Fibroblast of peridontal ligament (primary cell): ENCODE measurements around the gene ACAD9.

Experiments used
- DNase-seq: peaks from one replicate; pipeline ENCODE4 v3.0.0-alpha.2; 2010; ENCODE audit errors: extremely low read depth

ACAD9 gene

DNA sequence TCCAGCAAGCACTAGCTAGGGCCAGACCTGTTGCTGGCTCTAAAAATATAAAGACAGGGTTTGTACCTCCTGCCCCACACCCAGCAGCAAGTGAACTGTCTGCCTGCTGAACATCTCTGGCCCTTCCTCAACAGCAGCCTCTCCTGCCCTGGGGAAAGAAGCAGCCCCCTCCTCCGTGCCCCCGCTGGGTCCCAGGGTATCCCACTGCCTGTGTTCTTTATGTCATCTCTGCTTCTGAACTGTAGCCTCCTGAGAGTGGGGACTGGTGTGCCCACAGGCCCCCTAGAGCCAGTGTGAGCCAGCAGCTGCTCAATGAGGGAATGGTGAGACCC, 54.5 kb downstream of the ACAD9 start:
- no peak for DNase-seq

DNA sequence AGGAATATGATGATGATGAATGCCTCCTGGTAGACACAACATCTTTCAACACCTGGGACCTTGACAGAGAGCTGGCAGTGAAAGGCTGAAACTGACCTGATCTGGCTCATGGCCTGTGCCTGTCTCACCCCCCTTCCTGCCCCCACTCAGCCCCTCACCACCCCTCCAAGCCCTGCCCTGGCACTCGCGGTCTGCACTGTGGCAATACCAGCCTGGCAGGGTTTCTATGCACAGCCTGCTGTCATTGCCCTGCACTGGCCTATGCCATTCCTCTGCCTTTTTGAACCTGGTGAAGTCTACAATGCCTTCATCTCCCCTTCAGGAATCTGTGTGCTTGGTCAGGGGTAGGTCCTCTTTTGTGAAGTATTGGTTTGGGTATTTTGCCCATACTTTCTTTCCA, 56.5 kb downstream of the ACAD9 start:
- no peak for DNase-seq

DNA sequence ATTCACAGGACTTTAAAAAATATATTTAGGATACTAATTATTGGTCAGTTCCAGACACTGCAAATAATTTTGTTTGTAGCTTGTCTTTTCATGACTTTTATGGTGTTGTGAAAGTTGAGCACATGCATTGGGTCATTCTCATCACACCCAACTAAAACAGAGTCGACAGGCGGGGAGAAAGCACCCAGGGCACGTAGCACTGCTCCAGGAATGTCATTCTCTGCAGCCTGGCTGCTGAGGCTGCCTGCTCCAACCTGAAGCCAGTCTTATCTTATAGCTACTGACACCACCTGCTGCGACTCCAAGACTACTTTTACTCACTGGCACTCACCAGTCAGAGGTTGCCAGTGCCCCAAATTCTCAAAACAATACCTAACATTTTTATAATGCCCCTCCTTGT, 56.9 kb downstream of the ACAD9 start:
- no peak for DNase-seq

DNA sequence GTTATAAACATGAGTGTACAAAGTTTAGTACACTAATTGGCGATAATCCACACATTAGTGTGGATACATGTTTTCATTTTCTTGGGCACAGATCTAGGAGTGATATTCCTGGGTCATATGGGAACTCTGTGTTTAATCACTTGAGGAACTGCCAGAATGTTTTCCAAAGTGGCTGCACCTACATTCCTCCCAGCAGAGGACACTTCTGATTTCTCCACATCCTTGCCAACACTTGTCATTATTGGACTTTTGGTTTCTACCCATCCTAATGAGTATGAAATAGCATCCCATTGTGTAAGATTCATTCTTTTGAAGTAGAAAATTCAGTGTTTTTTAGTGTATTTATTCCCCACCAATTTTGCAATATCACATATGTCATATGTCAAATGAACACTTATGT, 60.8 kb downstream of the ACAD9 start:
- DNase-seq = no peak

DNA sequence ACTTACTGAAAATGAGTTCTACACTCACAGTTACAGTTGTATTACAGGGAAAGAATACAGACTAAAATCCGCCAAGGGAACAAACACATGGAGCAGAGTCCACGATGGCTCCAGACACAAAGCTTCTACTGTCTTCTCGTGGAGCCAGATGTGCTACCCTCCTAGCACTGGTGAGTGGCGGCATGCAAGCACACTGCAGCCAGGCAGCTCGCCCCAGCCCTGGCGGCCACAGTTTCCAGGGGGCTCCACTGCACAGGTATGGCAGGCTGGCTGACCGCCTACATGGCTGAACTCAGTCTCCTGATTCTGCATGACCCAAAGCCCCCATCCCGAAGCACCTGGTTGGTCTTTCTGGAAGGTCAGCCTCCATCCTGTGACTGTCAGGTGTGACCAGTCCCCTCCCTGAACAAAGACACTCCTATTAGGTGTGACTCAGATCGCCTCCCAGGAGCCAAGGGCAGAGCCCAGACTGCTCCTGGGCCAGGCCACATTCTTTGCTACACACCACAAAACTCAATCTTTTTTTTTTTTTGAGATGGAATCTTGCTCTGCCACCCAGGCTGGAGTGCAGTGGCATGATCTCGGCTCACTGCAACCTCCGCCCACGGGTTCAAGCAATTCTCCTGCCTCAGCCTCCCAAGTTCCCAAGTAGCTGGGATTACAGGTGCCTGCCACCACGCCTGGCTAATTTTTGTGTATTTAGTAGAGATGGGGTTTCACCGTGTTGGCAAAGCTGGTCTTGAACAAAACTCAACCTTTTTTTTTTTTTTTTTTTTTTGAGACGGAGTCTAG, 62.9 kb downstream of the ACAD9 start:
- no peak for DNase-seq

DNA sequence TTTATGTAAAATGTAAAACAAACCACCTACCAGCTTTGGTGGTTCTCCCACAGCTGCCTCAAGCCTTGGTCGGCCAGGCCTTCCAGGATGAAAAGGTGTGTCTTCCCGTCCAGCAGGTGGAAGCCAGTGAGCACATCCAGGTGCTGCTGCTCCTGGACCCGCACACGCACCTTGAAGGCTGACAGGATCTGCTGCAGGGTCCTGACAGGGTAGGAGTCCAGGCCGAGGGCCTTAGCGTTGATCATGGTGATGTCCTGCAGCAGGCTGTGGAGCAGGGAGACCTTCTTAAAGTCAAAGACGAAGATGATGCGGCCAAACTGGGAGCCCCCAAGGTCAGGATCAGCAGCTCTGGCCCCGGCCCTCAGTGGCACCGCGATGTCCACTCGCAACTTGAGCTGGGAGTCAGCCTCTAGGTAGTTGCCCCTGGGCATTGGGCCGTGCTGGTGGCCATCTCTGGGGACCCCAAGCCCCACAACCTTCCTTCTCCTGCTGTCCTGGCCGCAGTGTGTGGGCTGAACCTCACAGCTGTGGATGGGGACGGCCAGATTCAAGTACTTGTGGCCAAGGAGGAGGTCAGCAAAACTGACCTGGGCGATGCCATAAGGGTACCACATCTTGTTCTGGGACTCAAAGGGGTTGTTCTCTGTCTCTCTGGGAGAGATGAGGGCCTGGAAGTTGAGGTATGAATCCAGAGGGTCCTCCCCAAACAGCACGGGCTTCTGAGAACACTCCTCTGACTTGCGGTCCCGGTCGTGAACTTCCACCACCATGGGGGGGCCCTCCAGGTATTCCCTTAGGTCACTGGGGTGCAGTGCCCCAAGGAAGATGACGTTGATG, 65.8 kb downstream of the ACAD9 start:
- DNase-seq = no peak

DNA sequence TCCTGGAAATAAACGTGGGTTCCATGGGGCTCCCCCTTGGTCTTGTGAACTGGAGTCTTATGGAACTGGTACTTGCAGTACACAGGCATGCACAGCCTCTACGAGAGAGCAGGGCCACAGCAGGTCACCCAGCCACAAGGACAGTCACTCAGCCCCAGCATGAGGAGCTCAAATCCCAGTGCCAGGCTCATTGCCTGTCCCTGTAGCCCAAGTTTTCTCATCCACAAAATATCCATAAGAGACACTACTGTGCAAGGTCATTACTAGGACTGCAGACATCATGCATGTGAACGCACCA, 66.4 kb downstream of the ACAD9 start:
- no peak for DNase-seq

DNA sequence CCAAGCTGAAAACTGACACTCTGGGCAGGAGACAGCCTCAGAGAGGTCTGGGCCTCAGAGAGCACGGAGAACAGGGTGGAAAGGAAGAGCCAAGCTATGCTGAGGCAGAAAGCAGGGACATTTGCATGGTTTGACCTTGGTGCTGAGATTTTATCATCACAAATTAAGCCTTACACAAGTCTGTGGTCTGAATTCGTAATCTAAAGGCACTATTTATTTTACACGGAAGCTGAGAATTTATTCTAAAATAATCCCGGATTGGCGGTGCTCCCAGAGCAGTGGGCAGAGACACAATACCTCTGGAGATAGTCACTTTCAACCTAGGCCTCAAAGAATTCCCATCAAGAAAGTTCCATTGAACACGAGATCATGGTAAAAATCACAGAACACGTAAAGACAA, 67.0 kb downstream of the ACAD9 start:
- peak; percentile 54 for DNase-seq

DNA sequence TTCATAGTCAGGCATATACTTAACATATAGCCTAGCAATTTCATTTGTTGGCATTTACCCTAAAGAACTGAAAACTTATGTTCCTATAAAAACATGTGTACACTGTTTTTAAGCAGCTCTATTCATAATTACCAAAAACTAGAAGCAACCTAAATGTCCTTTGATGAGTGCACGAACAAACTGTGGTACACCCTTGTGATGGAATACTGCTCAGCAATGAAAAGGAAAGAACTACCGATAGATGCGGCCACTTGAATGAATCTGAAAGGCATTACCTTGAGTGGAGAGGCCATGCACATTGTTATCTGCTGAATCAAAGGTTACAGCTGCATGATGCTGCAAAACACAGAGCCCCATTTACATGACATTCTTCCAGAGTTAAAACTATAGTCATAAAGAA, 69.7 kb downstream of the ACAD9 start:
- no peak for DNase-seq

DNA sequence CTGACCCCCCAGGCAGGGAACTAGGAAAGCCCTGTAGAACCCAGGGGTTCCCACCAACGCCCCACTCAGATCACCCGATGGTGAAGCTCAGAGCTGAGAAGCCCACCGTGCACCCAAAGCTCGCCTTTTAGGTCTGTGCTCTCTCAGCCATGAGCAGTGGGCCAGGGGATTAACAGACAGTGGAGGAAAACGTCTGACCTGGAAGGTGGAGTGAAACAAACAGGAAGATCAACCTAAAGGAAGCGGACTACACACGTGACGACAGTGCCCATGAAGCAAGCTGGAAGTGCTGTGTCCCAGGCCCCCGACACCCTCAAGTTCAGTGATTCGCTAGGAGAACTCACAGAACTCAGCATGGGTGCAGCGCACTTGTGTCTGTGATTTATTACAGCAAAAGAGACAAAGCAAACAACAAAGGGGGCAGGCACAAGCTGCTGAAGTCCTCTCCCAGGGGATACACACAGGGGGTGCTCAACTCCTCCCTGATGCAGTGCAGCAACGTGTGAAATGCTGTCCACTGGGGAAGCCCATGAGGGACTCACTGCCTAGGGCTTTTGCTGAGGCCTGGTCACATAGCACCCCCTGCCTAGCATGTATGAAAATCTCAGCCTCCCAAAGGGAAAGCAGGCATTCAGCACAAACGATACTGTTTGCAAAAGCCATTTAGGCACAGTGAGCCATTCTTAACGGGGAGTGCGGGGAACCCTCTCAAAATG, 71.0 kb downstream of the ACAD9 start:
- DNase-seq = peak; percentile 9

DNA sequence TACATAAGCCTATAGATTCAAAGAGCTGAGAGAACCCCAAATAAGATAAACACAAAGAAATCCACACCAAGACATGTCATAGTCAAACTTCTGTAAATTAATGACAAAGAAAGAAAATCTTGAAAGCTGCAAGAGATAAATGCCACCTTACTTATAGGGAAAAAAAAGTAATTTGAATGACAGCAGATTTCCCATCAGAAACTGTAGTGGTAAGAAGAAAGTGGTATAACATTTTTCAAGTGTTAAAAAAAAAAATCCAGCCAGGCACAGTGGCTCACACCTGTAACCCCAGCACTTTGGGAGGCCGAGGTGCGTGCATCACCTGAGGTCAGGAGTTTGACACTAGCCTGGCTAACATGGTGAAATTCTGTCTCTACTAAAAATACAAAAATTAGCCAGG, 77.0 kb downstream of the ACAD9 start:
- no peak for DNase-seq
